Fibroblast of the aortic adventitia (primary cell): ENCODE measurements around the gene IQCF2. TPM values are rescaled to one million over a fixed set of nuclear protein-coding genes. Genes with fewer than 3 reads are reported as not detected.

ENCODE experiments used
- DNase-seq: peaks from one replicate; pipeline ENCODE4 v3.0.0-alpha.2; 2010; ENCODE audit warnings: low read depth
- H3K4me3 ChIP-seq: 2 replicates; pipeline ENCODE4 v1.5.1; 2011; ENCODE audit warnings: low read depth, mild to moderate bottlenecking, control low read depth, low read length, moderate library complexity
- total RNA-seq: library from RNA; depleted of rRNA; stranded (reverse); fragments of >200 nt; gene quantifications from 2 replicates; pipeline ENCODE4 v1.2.3, GENCODE V29; 2012; ENCODE audit warnings: low replicate concordance
- TF ChIP-seq, protein P1 (sequence below): IDR thresholded peaks from 2 replicates; pipeline ENCODE4 v1.5.1; 2011; ENCODE audit warnings: mild to moderate bottlenecking, low read length, control low read depth, inconsistent platforms; ENCODE audit not compliant: insufficient read depth

Gene IQCF2
- total RNA-seq = not detected in 2 replicates

DNA sequence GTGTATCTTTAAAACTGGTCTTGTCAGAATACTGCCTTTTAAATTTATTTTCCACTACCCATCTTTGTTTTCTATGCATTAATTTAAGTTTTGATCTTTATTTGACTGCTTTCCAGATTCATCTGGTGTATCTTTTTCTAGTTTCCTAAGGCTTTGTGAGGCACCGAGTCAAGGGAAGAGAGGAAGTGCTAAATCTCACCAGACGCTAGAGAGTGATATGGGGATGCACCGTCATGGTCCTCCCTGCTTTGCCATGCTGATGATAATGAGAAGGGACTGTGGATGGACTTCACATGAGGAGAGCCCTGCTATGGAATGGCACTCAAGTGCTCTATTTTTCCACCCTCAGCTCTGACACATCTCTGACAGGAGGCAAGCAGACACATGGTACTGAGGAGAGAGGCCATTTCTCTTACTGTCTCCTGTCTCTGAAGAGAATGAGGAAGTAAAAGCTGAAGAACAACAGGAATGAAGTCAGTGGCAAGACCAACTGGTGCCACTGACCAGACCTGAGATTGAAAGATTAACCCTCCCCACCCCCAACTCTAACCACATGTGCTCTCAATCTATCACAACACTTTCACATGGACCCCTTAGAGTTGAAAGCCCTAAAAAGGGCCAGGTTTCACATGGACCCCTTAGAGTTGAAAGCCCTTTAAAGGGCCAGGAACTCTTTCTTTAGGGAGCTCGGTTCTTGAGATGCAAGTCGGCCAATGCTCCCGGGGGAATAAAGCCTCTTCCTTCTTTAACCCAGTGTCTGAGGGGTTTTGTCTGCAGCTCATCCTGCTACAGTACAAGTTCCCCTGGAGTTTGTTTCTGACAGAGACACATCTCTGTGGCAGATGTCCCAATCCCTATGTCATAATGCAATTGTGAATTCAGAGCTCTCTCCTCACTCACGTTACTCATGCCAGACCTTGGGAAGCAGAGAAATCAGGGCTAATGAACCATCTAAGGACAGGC, at the start of gene IQCF2:
TSS of gene IQCF2 (plus strand) at position 913 of the 963 bp plus-strand sequence. CDS start 52 bp downstream, outside the sequence.
- no peak for DNase-seq
- TF ChIP-seq, protein P1, sequence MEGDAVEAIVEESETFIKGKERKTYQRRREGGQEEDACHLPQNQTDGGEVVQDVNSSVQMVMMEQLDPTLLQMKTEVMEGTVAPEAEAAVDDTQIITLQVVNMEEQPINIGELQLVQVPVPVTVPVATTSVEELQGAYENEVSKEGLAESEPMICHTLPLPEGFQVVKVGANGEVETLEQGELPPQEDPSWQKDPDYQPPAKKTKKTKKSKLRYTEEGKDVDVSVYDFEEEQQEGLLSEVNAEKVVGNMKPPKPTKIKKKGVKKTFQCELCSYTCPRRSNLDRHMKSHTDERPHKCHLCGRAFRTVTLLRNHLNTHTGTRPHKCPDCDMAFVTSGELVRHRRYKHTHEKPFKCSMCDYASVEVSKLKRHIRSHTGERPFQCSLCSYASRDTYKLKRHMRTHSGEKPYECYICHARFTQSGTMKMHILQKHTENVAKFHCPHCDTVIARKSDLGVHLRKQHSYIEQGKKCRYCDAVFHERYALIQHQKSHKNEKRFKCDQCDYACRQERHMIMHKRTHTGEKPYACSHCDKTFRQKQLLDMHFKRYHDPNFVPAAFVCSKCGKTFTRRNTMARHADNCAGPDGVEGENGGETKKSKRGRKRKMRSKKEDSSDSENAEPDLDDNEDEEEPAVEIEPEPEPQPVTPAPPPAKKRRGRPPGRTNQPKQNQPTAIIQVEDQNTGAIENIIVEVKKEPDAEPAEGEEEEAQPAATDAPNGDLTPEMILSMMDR = no peak

DNA sequence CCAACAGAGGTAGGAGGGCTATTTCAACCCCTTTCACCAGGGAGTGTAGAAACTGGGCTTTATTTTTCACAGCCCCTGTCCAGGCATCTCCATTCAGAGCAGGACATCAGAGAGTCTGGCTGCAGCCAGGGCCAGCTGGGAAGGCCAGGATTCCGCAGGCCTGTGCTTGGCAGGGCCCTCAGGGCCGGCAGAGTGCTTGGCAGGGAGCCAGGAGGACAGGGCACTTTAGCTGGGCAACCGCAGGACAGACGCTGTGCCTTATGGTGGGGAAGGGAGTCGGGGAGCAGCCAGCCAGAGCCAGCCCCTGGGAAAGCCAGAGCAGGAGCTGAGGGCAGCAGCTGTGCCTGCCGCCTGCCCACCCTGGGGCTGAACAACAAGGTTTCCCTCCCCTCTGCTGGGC, 47.9 kb upstream of the IQCF2 start:
- H3K4me3 ChIP-seq = no peak overlapping the region
- TF ChIP-seq, protein P1 = no peak
- DNase-seq = no peak

More for the DNA sequence above, at the start of gene IQCF2:
- no peak within 1 kb of the TSS for H3K4me3 ChIP-seq

DNA sequence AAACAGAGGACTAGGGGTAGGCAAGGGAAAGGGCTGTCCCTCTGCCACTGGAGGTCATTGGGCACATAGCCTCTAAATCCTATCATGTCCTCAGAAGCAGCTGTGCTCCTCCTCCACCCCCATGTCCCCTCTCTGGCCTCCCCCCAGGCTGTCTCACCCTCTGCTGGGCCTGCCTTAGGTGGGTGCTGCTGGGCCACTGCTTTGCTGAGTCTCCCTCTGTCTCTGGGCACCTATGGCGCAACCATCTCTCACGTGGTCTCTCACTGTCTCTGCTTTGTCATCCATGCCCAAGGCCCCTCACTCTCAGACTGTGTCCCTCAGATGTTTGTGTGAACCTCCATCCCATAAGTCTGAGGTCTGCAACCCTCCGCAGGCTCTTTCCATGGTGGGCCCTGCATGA, 47.4 kb upstream of the IQCF2 start:
- TF ChIP-seq, protein P1 = no peak
- no peak for DNase-seq

GRCh38 chr3:51815614-51816013, 45.8 kb upstream of the IQCF2 start:
- DNase-seq = no peak
- H3K4me3 ChIP-seq = no peak overlapping the region
- TF ChIP-seq, protein P1 = no peak

More for the DNA sequence above, 47.4 kb upstream of the IQCF2 start:
- H3K4me3 ChIP-seq = no peak overlapping the region

DNA sequence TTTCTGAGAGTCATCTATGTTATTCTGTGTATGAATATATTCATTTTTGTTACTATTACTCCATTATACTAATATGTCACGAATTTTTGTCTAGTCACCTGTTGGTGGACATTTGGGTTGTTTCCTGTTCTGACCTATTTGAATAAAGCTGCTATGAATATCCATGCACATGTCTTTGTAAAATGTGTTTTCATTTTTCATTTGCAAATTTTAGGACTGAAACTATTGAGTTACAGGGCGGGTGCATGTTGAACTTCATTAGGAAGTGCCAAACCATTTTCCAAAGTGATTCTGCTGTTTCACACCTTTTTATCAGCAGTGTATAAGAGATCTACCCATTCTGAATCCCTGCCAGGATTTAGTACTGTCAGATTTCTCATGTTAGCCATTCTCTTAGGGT, 44.7 kb upstream of the IQCF2 start:
- DNase-seq = no peak
- no peak overlapping the region for H3K4me3 ChIP-seq
- TF ChIP-seq, protein P1 = no peak

- TF ChIP-seq, protein P1 = no peak
- DNase-seq = no peak
- no peak overlapping the region for H3K4me3 ChIP-seq
These were observed 44.0 kb upstream of the IQCF2 start for GRCh38 chr3:51817375-51817774.

DNA sequence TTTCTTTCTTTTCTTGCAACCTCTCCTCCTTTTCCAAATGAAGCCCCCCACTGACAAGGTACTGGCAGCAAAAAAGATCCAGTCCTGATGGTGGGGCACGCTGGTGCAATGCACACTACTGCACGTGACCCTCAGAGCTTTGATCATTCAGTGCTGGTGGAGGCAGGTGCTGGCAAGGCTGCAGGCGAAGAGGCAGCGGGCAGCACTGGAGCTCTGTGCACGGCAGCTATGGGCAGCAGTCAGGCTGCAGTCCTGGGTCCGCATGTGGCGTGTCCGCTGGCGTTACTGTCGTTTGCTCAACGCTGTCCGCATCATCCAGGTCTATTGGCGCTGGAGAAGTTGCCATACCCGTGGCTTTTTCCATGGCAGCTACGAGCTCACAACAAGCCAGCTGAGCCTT, 42.3 kb upstream of the IQCF2 start:
- no peak overlapping the region for H3K4me3 ChIP-seq
- TF ChIP-seq, protein P1 = no peak
- DNase-seq = no peak
